ENCODE results near the gene IFI16.
"Not testable (repeated sequence)": the region's sequence is repeated elsewhere in the genome, so short reads cannot be mapped to it uniquely, and the experiment has no call there.

The IFI16 gene

GRCh38 chr1:159014851-159015250 lies 5.1 kb downstream of the IFI16 start:
- no peaks in the 10 kb centered on the region for H3K9me3 ChIP-seq (ENCODE audit: control insufficient read depth, insufficient read depth, low read length)
- H3K9ac ChIP-seq (ENCODE audit: low read depth, low read length), result no peak overlapping the region
- no peaks in the 10 kb centered on the region for H3K36me3 ChIP-seq (ENCODE audit: insufficient read depth, low read length)
- H3K4me1 ChIP-seq (ENCODE audit: insufficient read depth, low read length), result peaks cover 6% of the 10 kb centered on the region; the same call in 1 of the 2 replicates

- no peaks in the 10 kb centered on the region for H3K36me3 ChIP-seq (ENCODE audit: insufficient read depth, low read length)
- no peak overlapping the region for H3K9ac ChIP-seq (ENCODE audit: low read depth, low read length)
- no peaks in the 10 kb centered on the region for H3K9me3 ChIP-seq (ENCODE audit: control insufficient read depth, insufficient read depth, low read length)
- H3K4me1 ChIP-seq (ENCODE audit: insufficient read depth, low read length), result peaks cover under 1% of the 10 kb centered on the region; the same call in 1 of the 2 replicates
Measured at GRCh38 chr1:159015440-159015909, 5.8 kb downstream of the IFI16 start.

- no peaks in the 10 kb centered on the region for H3K4me1 ChIP-seq (ENCODE audit: insufficient read depth, low read length)
- no peaks in the 10 kb centered on the region for H3K36me3 ChIP-seq (ENCODE audit: insufficient read depth, low read length)
- no peak overlapping the region for H3K9ac ChIP-seq (ENCODE audit: low read depth, low read length)
- no peaks in the 10 kb centered on the region for H3K9me3 ChIP-seq (ENCODE audit: control insufficient read depth, insufficient read depth, low read length)
Measured at GRCh38 chr1:159023723-159024122, 14.0 kb downstream of the IFI16 start.

GRCh38 chr1:159025043-159025442 lies 15.3 kb downstream of the IFI16 start:
- H3K9ac ChIP-seq (ENCODE audit: low read depth, low read length), result no peak overlapping the region
- no peaks in the 10 kb centered on the region for H3K4me1 ChIP-seq (ENCODE audit: insufficient read depth, low read length)
- no peaks in the 10 kb centered on the region for H3K36me3 ChIP-seq (ENCODE audit: insufficient read depth, low read length)
- no peaks in the 10 kb centered on the region for H3K9me3 ChIP-seq (ENCODE audit: control insufficient read depth, insufficient read depth, low read length)

DNA sequence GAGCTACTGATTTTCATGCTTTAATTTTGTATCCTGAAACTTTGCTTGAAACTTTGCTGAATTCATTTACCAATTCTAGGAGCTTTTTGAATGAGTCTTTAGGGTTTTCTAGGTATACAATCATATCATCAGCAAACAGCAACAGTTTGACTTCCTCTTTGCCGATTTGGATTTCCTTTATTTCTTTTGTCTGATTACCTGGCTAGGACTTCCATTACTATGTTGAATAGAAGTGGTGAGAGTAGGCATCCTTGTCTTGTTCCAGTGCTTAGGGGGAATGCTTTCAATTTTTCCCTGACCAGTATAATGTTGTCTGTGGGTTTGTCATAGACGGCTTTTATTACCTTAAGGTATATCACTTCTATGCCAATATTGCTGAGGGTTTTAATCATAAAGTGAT lies 17.1 kb downstream of the IFI16 start:
- not testable (repeated sequence) for H3K9ac ChIP-seq (ENCODE audit: low read depth, low read length); H3K9me3 ChIP-seq (ENCODE audit: control insufficient read depth, insufficient read depth, low read length); H3K4me1 ChIP-seq (ENCODE audit: insufficient read depth, low read length); H3K36me3 ChIP-seq (ENCODE audit: insufficient read depth, low read length)

- H3K36me3 ChIP-seq (ENCODE audit: insufficient read depth, low read length), result no peaks in the 10 kb centered on the region
- H3K9me3 ChIP-seq (ENCODE audit: control insufficient read depth, insufficient read depth, low read length), result no peaks in the 10 kb centered on the region
- H3K9ac ChIP-seq (ENCODE audit: low read depth, low read length), result no peak overlapping the region
- H3K4me1 ChIP-seq (ENCODE audit: insufficient read depth, low read length), result no peaks in the 10 kb centered on the region
Measured at GRCh38 chr1:159030311-159030710, 20.6 kb downstream of the IFI16 start.

DNA sequence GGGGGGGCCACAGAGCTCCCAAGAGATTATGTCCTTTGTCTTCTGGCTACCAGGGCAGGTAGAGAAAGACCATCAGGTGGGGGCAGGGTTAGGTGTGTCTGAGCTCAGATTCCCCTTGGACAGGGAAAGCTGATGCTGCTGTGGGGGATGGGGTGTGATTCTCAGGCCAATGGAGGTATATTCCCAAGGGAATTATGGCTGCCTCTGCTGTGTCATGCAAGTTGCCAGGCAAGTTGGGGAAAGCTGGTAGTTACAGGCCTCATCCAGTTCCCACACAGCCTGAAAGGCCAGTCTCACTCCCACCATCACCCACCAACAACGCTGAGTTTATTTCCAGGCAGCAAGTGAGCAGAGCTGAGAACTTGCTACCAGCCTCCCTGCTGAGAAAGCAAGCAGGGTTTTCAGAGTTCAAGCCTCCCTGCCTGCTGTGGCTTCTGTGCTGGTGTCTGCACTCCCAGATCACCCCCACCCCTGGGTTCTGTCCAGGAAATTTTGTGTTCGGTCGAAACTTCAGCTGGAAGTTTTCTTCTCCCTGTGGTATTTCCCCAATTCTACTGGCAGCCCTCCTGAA lies 21.3 kb downstream of the IFI16 start:
- no peaks in the 10 kb centered on the region for H3K36me3 ChIP-seq (ENCODE audit: insufficient read depth, low read length)
- H3K9me3 ChIP-seq (ENCODE audit: control insufficient read depth, insufficient read depth, low read length), result no peaks in the 10 kb centered on the region
- no peak overlapping the region for H3K9ac ChIP-seq (ENCODE audit: low read depth, low read length)
- H3K4me1 ChIP-seq (ENCODE audit: insufficient read depth, low read length), result no peaks in the 10 kb centered on the region

DNA sequence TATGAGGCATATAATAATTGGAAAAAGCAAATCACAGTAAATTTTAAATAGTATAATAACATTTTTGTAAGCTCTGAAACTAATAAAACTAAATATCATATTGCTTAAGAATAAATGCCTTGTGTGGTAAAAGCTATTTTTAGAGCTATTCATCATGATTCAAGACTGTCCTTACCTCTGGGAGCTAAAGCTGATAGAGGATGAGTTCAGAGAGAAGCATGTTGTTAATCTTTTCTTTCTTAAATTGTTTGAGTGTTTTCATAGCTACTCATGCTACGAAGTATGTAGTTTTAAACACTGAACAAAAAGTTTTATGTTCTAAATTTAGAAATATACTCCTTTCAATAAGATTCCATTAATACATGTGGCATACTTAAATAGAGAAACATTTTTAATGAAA lies 30.5 kb downstream of the IFI16 start:
- Histone ChIP-seq H3K9me3 (ENCODE audit: control insufficient read depth, insufficient read depth, low read length) (no peaks in the 10 kb centered on the region), H3K9ac (ENCODE audit: low read depth, low read length) (no peak overlapping the region), H3K4me1 (ENCODE audit: insufficient read depth, low read length) (no peaks in the 10 kb centered on the region), H3K36me3 (ENCODE audit: insufficient read depth, low read length) (no peaks in the 10 kb centered on the region)

GRCh38 chr1:159040893-159041724 lies 31.4 kb downstream of the IFI16 start:
- no peaks in the 10 kb centered on the region for H3K9me3 ChIP-seq (ENCODE audit: control insufficient read depth, insufficient read depth, low read length)
- no peaks in the 10 kb centered on the region for H3K36me3 ChIP-seq (ENCODE audit: insufficient read depth, low read length)
- no peak overlapping the region for H3K9ac ChIP-seq (ENCODE audit: low read depth, low read length)
- no peaks in the 10 kb centered on the region for H3K4me1 ChIP-seq (ENCODE audit: insufficient read depth, low read length)

DNA sequence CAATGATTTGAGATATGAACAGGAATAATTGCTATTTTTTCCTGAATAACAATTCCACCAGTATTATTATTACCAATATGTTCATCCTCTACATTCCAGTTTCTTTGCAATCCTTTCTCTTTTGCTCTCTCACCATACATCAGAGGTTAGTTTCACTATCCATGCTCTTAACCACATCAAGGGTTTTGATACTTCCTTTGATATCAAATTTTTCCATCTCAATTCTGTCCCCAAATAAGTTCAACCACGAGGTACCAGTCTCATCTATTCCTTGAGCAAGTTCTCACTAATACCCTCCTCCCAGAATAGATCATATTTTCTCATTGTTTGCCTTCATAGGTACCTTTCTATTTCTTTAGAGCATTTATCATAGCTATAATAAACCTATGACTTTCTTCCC lies 36.8 kb downstream of the IFI16 start:
- H3K4me1 ChIP-seq (ENCODE audit: insufficient read depth, low read length); H3K9me3 ChIP-seq (ENCODE audit: control insufficient read depth, insufficient read depth, low read length); H3K9ac ChIP-seq (ENCODE audit: low read depth, low read length); H3K36me3 ChIP-seq (ENCODE audit: insufficient read depth, low read length): not testable (repeated sequence)

DNA sequence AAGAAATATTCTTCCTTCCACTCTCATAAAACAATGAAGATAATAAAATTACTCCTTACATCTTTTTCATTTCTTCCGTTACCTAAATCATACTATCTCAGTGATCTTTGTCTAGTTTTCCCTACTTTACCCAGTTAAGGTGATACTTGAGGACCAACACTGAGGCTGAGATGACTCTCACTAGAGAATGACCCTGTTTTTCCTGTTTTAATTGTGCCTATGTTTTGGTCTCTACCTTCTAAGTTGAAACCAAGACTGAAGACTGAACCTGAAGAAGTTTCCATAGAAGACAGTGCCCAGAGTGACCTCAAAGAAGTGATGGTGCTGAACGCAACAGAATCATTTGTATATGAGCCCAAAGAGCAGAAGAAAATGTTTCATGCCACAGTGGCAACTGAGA lies 41.7 kb downstream of the IFI16 start:
- H3K9ac ChIP-seq (ENCODE audit: low read depth, low read length), result no peak overlapping the region
- no peaks in the 10 kb centered on the region for H3K9me3 ChIP-seq (ENCODE audit: control insufficient read depth, insufficient read depth, low read length)
- H3K36me3 ChIP-seq (ENCODE audit: insufficient read depth, low read length), result no peaks in the 10 kb centered on the region
- H3K4me1 ChIP-seq (ENCODE audit: insufficient read depth, low read length), result no peaks in the 10 kb centered on the region; the same call in 1 of the 2 replicates

GRCh38 chr1:159054427-159054826 lies 44.7 kb downstream of the IFI16 start:
- no peaks in the 10 kb centered on the region for H3K9me3 ChIP-seq (ENCODE audit: control insufficient read depth, insufficient read depth, low read length)
- no peaks in the 10 kb centered on the region for H3K36me3 ChIP-seq (ENCODE audit: insufficient read depth, low read length)
- H3K9ac ChIP-seq (ENCODE audit: low read depth, low read length), result no peak overlapping the region
- no peaks in the 10 kb centered on the region; the same call in 1 of the 2 replicates for H3K4me1 ChIP-seq (ENCODE audit: insufficient read depth, low read length)

GRCh38 chr1:159055181-159055641 lies 45.5 kb downstream of the IFI16 start:
- Histone ChIP-seq H3K36me3 (ENCODE audit: insufficient read depth, low read length) (no peaks in the 10 kb centered on the region), H3K4me1 (ENCODE audit: insufficient read depth, low read length) (no peaks in the 10 kb centered on the region; the same call in 1 of the 2 replicates), H3K9ac (ENCODE audit: low read depth, low read length) (no peak overlapping the region), H3K9me3 (ENCODE audit: control insufficient read depth, insufficient read depth, low read length) (no peaks in the 10 kb centered on the region)

DNA sequence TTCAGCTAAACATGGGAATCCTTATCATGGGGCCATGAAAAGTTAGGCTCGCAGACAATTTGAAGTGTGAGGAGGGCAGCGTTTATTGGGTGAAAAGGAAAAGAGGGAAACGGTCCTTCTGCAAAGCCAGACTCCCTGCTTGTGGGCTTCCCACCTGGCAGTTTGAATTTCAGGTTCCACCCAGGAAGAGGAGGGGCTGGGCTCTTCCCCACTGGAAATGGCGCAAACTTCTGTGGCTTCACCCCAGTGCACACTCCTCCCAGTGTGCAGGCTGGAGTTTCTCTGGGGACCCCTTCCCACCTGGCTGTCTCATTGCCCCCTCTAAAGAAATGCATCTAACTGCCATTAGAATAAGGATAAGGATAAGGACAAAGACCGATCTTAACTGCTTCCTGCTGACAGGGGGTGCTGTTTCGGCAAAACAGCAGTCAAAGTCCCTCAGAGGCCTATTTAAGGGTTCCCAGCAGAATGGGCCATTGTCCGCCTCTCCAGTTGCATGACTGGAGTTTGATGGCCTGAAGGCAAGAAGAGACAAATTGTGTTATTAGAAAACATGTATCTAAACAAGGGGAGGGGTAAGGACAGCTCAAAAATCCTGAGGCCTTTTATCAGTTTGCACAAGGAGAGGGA lies 46.5 kb downstream of the IFI16 start:
- no peaks in the 10 kb centered on the region for H3K36me3 ChIP-seq (ENCODE audit: insufficient read depth, low read length)
- H3K4me1 ChIP-seq (ENCODE audit: insufficient read depth, low read length), result no peaks in the 10 kb centered on the region; the same call in 1 of the 2 replicates
- no peak overlapping the region for H3K9ac ChIP-seq (ENCODE audit: low read depth, low read length)
- no peaks in the 10 kb centered on the region for H3K9me3 ChIP-seq (ENCODE audit: control insufficient read depth, insufficient read depth, low read length)

DNA sequence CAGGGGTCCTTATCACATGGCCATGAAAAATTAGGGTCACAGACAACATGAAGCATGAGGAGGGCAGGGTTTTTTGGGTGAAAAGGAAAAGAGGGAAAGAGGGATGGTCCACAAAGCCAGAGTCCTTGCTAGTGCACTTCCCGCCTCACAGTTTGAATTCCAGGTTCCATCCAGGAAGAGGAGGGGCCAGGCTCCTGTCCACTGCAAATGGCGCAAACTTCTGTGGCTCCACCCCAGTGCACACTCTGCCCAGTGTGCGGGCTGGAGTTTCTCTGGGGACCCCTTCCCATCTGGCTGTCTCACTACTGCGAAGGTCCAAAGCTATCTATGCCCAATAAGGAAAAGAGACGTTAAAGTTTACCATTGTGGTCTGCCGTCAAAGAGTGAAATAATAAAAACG lies 49.0 kb downstream of the IFI16 start:
- Histone ChIP-seq H3K36me3 (ENCODE audit: insufficient read depth, low read length) (no peaks in the 10 kb centered on the region), H3K9me3 (ENCODE audit: control insufficient read depth, insufficient read depth, low read length) (no peaks in the 10 kb centered on the region), H3K4me1 (ENCODE audit: insufficient read depth, low read length) (no peaks in the 10 kb centered on the region; the same call in 1 of the 2 replicates)

More for the DNA sequence above, 49.0 kb downstream of the IFI16 start:
- H3K9ac ChIP-seq (ENCODE audit: low read depth, low read length), result no peak overlapping the region

All from ES-I3 (cell line).